Body of pancreas (tissue), 4 donors: ENCODE measurements around the gene IVL. TPM values are rescaled to one million over a fixed set of nuclear protein-coding genes. Genes with fewer than 3 reads are reported as not detected.

Experiments used
- ATAC-seq: fragments of 150-250 bp; one replicate; pipeline ENCODE4 v1.9.1; 2016
- DNase-seq, 4 donors: peaks; one replicate each; pipeline ENCODE4 v3.0.0-alpha.2; 2019
- H3K27ac ChIP-seq, 4 donors: fragments of 200-600 bp; sonication (generic); 1 replicate in 3 of 4; 2 replicates in 1 of 4; pipeline versions ENCODE4 v1.5.1 to v1.6.1; 2016 to 2019; ENCODE audit warnings: mild to moderate bottlenecking in 1 of 4, mixed read lengths in 1 of 4, moderate library complexity in 1 of 4
- H3K27me3 ChIP-seq, 2 donors: fragments of 200-600 bp; sonication (generic); one replicate each; pipeline ENCODE4 v1.6.0; 2016; ENCODE audit warnings: mild to moderate bottlenecking in 1 of 2
- H3K36me3 ChIP-seq, 2 donors: fragments of 200-600 bp; sonication (generic); replicated peaks in 1 of 2; 2 replicates each; pipeline ENCODE4 v1.5.1; 2016; ENCODE audit warnings: low read depth in 2 of 2; ENCODE audit not compliant: insufficient read depth in 1 of 2
- H3K4me1 ChIP-seq: fragments of 200-600 bp; sonication (generic); one replicate; pipeline ENCODE4 v1.6.0; 2016
- H3K4me3 ChIP-seq, 2 donors: fragments of 200-600 bp; sonication (generic); 1 replicate in 1 of 2; 2 replicates in 1 of 2; pipeline ENCODE4 v1.5.1; 2016 to 2019
- H3K9me3 ChIP-seq, 3 donors: fragments of 200-600 bp; sonication (generic); 1 replicate in 2 of 3; 2 replicates in 1 of 3; pipeline ENCODE4 v1.5.1; 2016
- POLR2A ChIP-seq, 3 donors: fragments of 450-650 bp; IDR thresholded peaks; one replicate each; pipeline ENCODE4 v1.6.1; 2016; ENCODE audit warnings: antibody characterized with exemption in 3 of 3, mild to moderate bottlenecking in 2 of 3
- WGBS, 2 donors: methylation state at CpG; one replicate each; pipeline ENCODE4 v1.1.5; 2017; 5-methylcytosine and 5-hydroxymethylcytosine counted together
- intact Hi-C: fragments of 100-400 bp; cut with DNase I; formaldehyde crosslinking; loops from one replicate; pipeline ENCODE4 v1.15.1; 2023
- total RNA-seq, 2 donors: library from RNA; depleted of rRNA; stranded (reverse); fragments of >200 nt; gene quantifications; one replicate each; pipeline ENCODE4 v1.1.0, GENCODE V29; 2016
- TF ChIP-seq, protein P1 (sequence below), 7 experiments: fragments of 450-650 bp in 4 of 7; fragments of 200-600 bp in 3 of 7; sonication (generic) in 3 of 7; IDR thresholded peaks; one replicate each; pipeline ENCODE4 v1.5.1; 2016 to 2019; ENCODE audit warnings: antibody characterized with exemption in 7 of 7

The IVL gene
- total RNA-seq, 2 donors from 2014 or later = not detected

DNA sequence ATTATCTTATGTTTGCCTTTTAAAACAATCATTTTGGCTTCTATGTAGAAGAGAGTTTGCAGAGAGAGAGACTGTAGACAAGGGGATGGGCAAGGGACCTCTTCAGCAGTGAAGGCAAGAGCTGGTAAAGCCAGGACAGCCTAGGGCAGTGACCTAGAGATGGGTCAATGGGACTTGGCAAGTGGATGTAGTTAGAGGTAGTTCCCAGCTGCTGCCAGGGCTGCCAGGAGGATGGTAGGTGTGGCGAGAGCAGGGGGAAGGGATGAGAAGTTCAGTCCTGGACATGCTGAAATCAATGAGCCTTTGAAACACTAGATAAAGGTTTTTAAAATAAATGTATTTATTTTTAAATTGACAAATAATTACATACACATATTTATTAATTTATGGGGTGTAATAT, 32.3 kb downstream of the IVL start:
- 92 to 96% methylated on average over 1 of the region's 1 CpG for WGBS, 2 donors
- Histone ChIP-seq H3K4me1 (no peaks in the 10 kb centered on the region), H3K4me3 (no peak overlapping the region), H3K27ac (no peak overlapping the region), H3K27me3 (no peaks in the 10 kb centered on the region), H3K36me3 (no peaks in the 10 kb centered on the region), H3K9me3 (no peaks in the 10 kb centered on the region)
- TF ChIP-seq POLR2A (IDR thresholded peaks at IDR 0.05) = no peak
- TF ChIP-seq, protein P1, sequence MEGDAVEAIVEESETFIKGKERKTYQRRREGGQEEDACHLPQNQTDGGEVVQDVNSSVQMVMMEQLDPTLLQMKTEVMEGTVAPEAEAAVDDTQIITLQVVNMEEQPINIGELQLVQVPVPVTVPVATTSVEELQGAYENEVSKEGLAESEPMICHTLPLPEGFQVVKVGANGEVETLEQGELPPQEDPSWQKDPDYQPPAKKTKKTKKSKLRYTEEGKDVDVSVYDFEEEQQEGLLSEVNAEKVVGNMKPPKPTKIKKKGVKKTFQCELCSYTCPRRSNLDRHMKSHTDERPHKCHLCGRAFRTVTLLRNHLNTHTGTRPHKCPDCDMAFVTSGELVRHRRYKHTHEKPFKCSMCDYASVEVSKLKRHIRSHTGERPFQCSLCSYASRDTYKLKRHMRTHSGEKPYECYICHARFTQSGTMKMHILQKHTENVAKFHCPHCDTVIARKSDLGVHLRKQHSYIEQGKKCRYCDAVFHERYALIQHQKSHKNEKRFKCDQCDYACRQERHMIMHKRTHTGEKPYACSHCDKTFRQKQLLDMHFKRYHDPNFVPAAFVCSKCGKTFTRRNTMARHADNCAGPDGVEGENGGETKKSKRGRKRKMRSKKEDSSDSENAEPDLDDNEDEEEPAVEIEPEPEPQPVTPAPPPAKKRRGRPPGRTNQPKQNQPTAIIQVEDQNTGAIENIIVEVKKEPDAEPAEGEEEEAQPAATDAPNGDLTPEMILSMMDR (IDR thresholded peaks at IDR 0.05) = no peak
- intact Hi-C loops = no loop called here
- ATAC-seq = no peak
- no peak for DNase-seq

- H3K27ac ChIP-seq = no peak overlapping the region
- no peaks in the 10 kb centered on the region for H3K27me3 ChIP-seq
- DNase-seq = no peak
- intact Hi-C loops = no loop called here
- no peak for ATAC-seq
- H3K36me3 ChIP-seq = no peaks in the 10 kb centered on the region
- H3K4me3 ChIP-seq = no peak overlapping the region
- WGBS, 2 donors = 64 to 69% methylated on average over 8 of the region's 8 CpGs
- no peaks in the 10 kb centered on the region for H3K4me1 ChIP-seq
- H3K9me3 ChIP-seq = no peaks in the 10 kb centered on the region
- TF ChIP-seq, protein P1 (IDR thresholded peaks at IDR 0.05) = no peak
- no peak for TF ChIP-seq POLR2A (IDR thresholded peaks at IDR 0.05)
Measured at GRCh38 chr1:152941037-152941711, 32.8 kb downstream of the IVL start.

DNA sequence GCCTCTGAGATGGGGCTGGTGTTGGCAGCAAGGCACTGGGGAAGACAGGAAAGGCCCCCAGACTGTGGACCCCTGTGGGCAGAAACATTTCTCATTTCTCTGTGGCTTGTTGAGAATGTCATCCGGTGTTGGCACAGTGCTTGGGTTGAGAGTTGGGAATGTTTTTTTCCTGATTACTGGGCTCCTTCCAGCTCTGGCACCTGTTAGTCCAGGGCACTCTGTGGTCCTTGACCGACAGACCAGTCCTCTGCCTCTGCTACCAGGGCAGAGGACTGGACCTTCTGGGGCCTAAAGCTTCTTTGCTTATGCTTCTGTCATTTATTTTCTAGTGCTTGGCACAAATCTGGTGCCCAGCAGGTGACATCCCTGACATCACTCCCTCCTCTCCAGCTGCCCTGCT, 33.8 kb downstream of the IVL start:
- Histone ChIP-seq H3K4me1 (no peaks in the 10 kb centered on the region), H3K27ac (no peak overlapping the region), H3K9me3 (no peaks in the 10 kb centered on the region), H3K4me3 (no peak overlapping the region), H3K36me3 (no peaks in the 10 kb centered on the region), H3K27me3 (no peaks in the 10 kb centered on the region)
- no peak for ATAC-seq
- DNase-seq = no peak
- WGBS, 2 donors = 65 to 78% methylated on average over 1 to 2 of the region's 2 CpGs
- intact Hi-C loops = no loop called here
- TF ChIP-seq POLR2A (IDR thresholded peaks at IDR 0.05) = no peak
- TF ChIP-seq, protein P1 (IDR thresholded peaks at IDR 0.05) = no peak

- H3K4me3 ChIP-seq = no peak overlapping the region
- intact Hi-C loops = no loop called here
- no peaks in the 10 kb centered on the region for H3K9me3 ChIP-seq
- no peaks in the 10 kb centered on the region for H3K4me1 ChIP-seq
- ATAC-seq (no peak), DNase-seq (no peak)
- H3K36me3 ChIP-seq = no peaks in the 10 kb centered on the region
- WGBS, 2 donors = 51 to 63% methylated on average over 3 of the region's 3 CpGs
- no peaks in the 10 kb centered on the region for H3K27me3 ChIP-seq
- TF ChIP-seq, protein P1 (IDR thresholded peaks at IDR 0.05) = no peak
- no peak for TF ChIP-seq POLR2A (IDR thresholded peaks at IDR 0.05)
- H3K27ac ChIP-seq = no peak overlapping the region
Measured at GRCh38 chr1:152946248-152946647, 37.9 kb downstream of the IVL start.

GRCh38 chr1:152946651-152947256, 38.4 kb downstream of the IVL start, which contains the start of gene SPRR5:
Gene SPRR5, plus strand, starts transcription at chr1:152947206. Its CDS starts 1,349 bp downstream, at chr1:152948555.
- Histone ChIP-seq H3K4me3 (no peak within 1 kb of the TSS), H3K27ac (no peak within 1 kb of the TSS), H3K9me3 (no peaks in the 10 kb centered on the region), H3K27me3 (no peaks in the 10 kb centered on the region), H3K36me3 (no peaks in the 10 kb centered on the region), H3K4me1 (no peaks in the 10 kb centered on the region)
- no peak for DNase-seq
- WGBS, 2 donors = 72 to 73% methylated on average over 4 of the region's 4 CpGs
- intact Hi-C loops = no loop called here
- ATAC-seq = no peak
- TF ChIP-seq, protein P1 (IDR thresholded peaks at IDR 0.05) = no peak
- no peak for TF ChIP-seq POLR2A (IDR thresholded peaks at IDR 0.05)
